Measurements from ENCODE around the gene BNIPL.

BNIPL gene

DNA sequence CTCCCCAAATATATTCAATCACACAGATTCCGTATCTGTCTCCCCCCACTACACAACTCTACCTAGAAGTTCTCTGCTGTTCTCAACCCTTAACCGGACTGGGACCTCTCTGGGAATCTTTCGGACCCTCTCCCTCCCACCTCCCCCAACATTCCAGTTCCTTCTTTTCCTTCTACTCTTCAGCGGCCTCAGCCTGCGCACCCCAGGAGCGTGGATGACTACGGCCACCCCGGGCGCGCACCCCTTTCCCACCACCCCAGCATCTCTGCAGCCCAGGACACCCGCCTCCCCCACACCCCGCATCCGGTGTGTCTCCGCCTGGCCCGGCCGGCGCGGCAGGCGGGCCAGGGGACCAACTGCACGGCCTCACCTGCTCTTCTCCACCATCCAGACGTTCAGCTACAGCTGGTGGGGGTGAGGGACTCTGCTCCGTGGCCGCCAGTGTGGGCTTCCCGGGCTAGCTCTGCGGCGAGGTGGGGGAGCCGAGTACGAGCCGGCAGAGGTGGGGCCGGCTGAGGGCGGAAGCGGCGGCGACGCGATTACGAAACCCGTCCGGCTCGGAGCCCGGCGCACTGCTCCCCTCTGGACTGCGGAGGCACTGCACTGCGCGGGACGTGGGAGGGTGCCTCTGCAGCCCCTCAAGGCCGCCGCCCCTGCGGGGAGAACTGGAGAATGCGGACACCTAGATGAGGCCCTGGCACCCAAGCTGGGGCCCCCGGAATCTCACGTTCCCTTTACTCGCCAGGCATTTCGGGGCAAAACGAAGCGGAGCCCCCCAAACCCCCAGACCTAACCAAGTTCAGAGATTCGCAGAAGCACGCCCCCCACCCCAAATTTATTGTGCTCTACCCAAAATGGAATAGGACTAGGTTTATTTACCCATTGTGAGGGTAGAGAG lies 23.0 kb downstream of the BNIPL start, which contains the start of gene CDC42SE1:
Gene CDC42SE1, minus strand, starts transcription at position 514 of the 898 bp plus-strand sequence. CDS start 3,892 bp downstream, outside the sequence.
- DNase-seq: peak; percentile 95

DNA sequence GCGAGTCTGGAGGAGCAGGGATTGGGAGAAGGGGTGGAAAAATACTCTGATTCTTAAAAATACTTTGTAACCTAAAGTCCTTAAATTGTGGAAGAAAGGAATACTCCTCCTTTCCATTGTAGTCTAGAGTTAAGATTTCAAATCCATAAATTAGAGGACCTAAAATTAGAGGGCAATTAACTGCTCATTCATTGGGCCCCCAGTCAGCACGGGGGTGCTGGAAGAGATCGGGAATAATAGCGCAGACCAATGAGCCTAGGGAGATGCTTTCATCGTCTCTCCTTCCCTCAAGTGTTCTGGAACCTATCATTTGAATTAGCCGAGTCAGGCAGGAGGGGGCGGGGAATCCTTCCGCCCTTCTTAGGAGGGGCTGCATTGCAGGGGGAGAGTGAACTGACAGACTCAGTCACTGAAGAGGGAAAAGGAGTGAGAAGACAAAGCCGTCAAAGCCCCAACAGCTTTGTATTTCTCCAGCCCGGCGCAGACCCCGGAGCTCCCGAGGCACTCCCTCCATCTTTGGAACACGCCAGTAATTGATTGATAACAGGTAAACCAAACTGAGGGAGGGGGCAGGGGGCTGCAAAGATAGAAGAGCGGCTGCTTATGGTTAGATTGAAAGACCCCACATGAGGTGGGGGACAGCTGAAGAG lies 23.7 kb downstream of the BNIPL start, which contains the start of gene MLLT11:
Gene MLLT11, plus strand, starts transcription at position 391 of the 650 bp plus-strand sequence. CDS start 6,828 bp downstream, outside the sequence.
- DNase-seq: peak; percentile 97

DNA sequence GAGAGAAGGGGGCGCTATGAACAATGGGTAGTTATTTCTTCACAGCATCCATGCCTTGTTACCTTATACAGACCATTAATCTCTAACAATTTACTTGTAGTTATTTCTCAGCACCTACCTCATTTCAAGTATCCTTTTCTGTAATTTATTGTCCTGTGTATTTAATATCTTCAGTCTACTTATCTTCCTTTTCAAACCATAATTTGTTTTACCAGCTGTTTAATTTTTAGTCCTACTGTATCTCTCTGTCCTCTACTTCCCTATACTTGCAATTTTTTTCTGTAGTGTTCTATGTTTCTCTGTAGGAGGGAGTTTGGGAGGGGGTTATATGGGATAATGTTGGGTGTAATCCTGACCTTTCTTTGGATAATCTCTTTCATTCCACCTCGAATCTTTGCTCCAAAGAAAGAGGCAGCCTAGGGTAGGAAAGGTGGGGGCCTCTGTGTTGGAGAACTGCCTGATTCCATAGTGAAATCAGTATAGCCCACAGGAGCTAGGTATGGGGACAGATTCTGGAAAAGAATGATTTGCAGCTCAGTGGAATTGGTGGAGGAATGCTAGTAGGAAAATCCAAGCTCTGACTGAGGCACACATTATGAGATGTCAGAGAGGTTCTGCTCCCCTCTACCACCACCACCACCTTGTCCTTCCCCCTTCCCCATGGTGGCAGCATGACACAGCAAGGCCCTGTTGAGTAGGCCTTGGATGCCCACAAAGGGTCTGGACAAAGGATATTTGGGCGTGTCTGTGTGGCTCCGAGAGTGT lies 24.5 kb downstream of the BNIPL start:
- DNase-seq: peak; percentile 77

DNA sequence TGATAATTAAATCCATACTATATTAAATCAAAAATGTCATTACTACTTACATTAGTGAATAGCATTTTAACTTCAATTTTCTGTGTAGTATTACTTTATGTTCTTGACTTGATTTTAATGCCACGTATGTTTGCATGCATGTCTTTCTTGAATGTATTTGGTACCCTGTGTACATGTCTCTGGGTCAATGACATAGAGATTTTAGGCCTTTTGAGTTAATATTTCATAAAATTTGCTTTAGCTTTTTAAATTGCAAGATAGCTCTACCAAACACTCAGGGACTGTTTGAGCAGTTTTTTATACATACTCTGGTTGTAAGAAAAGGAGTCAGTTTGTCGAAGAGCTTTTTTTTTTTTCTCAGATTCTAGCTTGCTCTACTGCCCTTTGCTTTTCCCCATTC lies 25.3 kb downstream of the BNIPL start:
- peak; percentile 41 for DNase-seq

DNA sequence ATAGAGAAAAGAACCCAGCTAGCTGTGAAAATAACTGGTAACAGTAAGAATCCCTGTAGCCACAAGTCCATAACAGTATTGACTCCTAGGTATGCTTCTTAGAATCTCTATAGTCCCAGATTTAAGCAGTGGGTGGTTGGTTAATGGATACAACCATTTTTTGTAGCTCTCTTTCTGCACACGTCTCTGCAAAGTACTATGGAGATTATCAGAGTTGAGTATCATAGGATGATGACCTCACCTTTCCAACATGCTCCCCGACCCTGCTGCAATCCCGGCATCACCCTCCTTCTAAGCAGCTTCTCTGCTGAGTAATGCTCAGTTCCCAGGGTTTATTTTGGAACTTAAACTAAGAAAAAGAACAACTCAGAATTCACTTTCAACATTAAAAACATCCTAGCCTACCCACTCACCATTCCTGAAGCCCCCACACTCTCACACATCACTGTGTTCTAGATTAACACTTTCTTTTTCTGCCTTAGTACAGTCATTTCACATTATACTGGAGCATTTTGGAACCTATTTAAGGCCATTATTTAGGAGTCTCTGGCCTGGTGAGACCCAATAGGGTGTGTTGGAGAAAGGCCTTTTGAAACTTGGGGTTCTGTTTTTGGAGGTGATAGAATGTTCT lies 26.5 kb downstream of the BNIPL start:
- no peak for DNase-seq

DNA sequence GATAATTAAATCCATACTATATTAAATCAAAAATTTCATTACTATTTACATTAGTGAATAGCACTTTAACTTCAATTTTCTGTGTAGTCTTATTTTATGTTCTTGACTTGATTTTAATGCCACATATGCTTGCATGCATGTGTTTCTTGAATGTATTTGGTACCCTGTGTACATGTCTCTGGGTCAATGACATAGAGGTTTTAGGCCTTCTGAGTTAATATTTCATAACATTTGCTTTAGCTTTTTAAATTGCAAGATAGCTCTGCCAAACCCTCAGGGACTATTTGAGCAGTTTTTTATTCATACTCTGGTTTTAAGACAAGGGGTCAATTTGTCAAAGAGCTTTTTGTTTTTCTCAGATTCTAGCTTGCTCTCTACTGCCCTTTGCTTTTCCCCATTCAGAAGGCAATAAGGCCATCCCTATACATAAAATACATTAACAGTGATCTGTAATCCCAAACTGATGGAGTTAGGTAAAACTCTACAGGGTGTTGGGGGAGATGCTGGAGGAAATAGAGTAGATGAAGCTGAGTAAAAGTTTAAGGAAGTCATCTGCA lies 28.8 kb downstream of the BNIPL start:
- no peak for DNase-seq

DNA sequence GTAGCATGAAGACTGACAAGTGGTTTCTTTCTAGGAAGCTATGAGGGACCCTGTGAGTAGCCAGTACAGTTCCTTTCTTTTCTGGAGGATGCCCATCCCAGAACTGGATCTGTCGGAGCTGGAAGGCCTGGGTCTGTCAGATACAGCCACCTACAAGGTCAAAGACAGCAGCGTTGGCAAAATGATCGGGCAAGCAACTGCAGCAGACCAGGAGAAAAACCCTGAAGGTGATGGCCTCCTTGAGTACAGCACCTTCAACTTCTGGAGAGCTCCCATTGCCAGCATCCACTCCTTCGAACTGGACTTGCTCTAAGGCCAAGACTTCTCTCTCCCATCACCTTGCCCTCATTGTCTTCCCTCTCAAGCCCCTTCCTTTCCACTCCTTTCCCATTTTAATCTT lies 30.8 kb downstream of the BNIPL start:
- DNase-seq: no peak

DNA sequence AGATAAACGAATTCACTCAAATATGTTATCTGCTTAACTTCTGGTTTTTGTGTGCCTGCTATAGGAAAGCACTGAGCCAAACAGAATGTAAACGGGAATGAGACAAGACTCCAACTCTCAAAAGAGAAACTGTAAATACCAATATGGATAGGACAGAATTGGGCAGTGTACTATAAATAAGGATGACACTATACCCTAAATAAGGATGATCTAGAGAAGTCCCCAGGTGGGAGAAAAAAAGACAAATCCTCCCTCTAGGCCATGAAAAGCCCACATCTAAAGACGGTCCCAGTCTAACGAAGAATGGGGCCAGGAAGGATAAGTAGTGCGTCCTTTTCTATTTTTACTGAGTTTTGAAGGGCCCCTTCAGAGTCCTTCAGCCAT lies 32.7 kb downstream of the BNIPL start:
- DNase-seq: no peak

DNA sequence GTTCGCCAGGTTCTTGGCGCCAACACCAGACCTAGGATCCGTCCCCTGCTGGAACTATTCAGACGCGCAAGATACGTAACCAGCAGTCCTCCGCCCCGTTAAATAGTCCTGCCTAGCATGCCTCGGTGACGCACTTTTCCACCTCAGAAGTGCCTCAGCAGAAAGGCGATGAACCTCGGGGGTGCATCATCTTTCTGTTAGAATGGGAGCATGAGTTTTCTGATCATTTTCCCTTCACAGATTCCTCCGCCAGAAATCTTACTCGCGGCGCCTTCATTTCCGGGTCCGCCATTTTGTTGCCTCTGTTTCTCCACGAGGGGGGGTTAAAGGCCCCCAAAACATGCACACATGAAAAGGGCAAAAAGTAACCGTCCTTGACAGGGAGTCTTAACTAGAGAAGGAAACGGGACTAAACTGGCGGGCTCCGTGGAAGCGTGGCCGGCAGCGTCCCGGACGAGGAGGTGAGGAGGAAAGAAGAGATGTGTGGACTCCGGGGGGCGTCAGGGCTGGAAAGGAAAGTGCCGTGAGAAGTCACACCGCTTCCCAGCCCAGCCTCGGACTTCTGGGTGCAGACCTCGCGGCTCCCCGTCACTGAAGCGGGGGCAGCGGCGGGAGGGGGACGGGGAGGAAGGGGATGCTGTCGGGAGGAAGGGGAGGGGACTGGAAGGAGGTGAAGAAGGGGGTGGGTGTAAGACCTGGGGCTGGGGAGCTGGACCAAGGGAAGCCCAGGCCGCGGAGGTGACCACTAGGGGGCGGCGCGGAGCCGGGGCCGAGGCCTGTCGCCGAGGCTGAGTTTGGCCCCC lies 34.3 kb downstream of the BNIPL start, which contains the start of gene GABPB2:
Gene GABPB2, plus strand, starts transcription at position 288 of the 803 bp plus-strand sequence. CDS start 17,429 bp downstream, outside the sequence.
- peak; percentile 97 for DNase-seq

DNA sequence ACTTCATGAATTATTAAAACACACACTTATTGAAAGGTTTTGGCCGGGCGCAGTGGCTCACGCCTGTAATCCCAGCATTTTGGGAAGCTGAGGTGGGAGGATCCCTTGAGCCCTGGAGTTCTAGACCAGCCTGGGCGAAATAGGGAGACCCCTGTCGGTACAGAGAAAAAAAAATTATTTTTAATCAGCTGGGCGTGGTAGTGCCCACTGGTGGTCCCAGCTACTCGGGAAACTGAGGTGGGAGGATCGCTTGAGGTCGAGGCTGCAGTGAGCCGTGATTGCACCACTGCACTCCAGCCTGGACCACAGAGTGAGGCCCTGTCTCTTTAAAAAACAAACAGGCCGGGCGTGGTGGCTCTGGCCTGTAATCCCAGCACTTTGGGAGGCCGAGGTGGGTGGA lies 35.8 kb downstream of the BNIPL start:
- no peak for DNase-seq

DNA sequence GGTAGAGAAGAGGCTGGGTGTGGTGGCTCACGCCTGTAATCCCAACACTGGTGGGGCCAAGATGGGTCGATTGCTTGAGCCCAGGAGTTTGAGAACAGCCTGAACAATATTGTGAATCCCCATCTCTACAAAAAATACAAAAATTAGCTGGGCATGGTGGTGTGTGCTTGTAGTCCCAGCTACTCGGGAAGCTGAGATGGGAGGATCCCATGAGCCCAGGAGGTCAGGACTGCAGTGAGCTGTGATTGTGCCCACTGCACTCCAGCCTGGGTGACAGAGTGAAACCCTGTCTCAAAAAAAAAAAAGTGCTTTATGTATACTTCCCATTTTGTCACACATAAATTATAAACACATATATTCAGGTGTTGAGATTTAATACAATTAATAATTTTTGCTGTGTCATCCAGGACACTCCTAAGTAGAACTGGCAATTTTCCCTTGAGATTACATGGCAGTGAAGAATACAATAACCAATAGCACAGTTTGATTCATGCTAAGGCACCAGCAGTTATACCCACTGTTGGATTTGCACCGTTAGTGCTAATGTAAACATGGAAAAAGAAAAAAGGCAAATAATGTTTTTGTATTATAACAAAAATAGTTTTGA lies 49.7 kb downstream of the BNIPL start:
- no peak for DNase-seq

Data from eye (tissue), 1 donor.